K562 (cell line): Measurements from ENCODE around the gene CRYBG2. TPM values are rescaled to one million over a fixed set of nuclear protein-coding genes. Genes with fewer than 3 reads are reported as not detected.

Experiments
- CBX1 ChIP-seq: sonication (generic); IDR thresholded peaks from 2 replicates; pipeline ENCODE4 v1.6.1; 2016; ENCODE audit warnings: antibody characterized with exemption, low read depth, mild to moderate bottlenecking
- CEBPB ChIP-seq: fragments of 450-650 bp; IDR thresholded peaks from 2 replicates; pipeline ENCODE4 v1.6.1; 2016; ENCODE audit warnings: missing genetic modification characterization, missing compliant biosample characterization
- E2F6 ChIP-seq, 2 experiments: IDR thresholded peaks; 2 replicates each; pipeline ENCODE4 v1.6.1; 2011; ENCODE audit warnings: borderline replicate concordance in 1 of 2, control low read depth in 1 of 2, low read depth in 1 of 2, low read length in 1 of 2, mild to moderate bottlenecking in 1 of 2, mixed read lengths in 1 of 2, moderate library complexity in 1 of 2; ENCODE audit not compliant: insufficient read depth in 1 of 2, insufficient read length in 1 of 2, poor library complexity in 1 of 2, severe bottlenecking in 1 of 2; ENCODE audit errors: extremely low read depth in 1 of 2
- HOXB6 ChIP-seq: fragments of 250-450 bp; sonication (Bioruptor Pico); IDR thresholded peaks from 2 replicates; pipeline ENCODE4 v1.5.1; 2022; ENCODE audit warnings: mild to moderate bottlenecking, borderline replicate concordance
- JUND ChIP-seq, 2 experiments: IDR thresholded peaks; 2 replicates in 1 of 2; 3 replicates in 1 of 2; pipeline ENCODE4 v1.6.1; 2011; ENCODE audit warnings: borderline replicate concordance in 2 of 2, low read depth in 2 of 2, low read length in 2 of 2, improper control_type of control experiment in 1 of 2, missing biosample characterization in 1 of 2, missing genetic modification characterization in 1 of 2, missing genetic modification reagents in 1 of 2
- MTF1 ChIP-seq: fragments of 250-450 bp; sonication (Bioruptor Pico); IDR thresholded peaks from 2 replicates; pipeline ENCODE4 v1.9.0; 2021; ENCODE audit warnings: moderate library complexity, mild to moderate bottlenecking, inconsistent platforms, borderline replicate concordance
- PCBP2 ChIP-seq: fragments of 200-400 bp; formaldehyde crosslinking; IDR thresholded peaks from 2 replicates; pipeline ENCODE4 v1.6.1; 2018; ENCODE audit warnings: low read length, low read depth, mild to moderate bottlenecking, moderate library complexity; ENCODE audit not compliant: poor library complexity, severe bottlenecking
- POLR3A ChIP-seq: IDR thresholded peaks from 2 replicates; pipeline ENCODE4 v1.6.1; 2011; ENCODE audit warnings: borderline replicate concordance, mild to moderate bottlenecking, moderate library complexity; ENCODE audit not compliant: insufficient read length, insufficient read depth; ENCODE audit errors: extremely low read depth
- RB1 ChIP-seq: fragments of 450-650 bp; IDR thresholded peaks from 2 replicates; pipeline ENCODE4 v1.6.1; 2017; ENCODE audit warnings: low read depth, mild to moderate bottlenecking
- SNRNP70 ChIP-seq: fragments of 200-400 bp; formaldehyde crosslinking; optimal IDR thresholded peaks from 2 replicates; pipeline ENCODE3; 2017; ENCODE audit warnings: low read depth, low read length
- SRSF9 ChIP-seq: fragments of 200-400 bp; formaldehyde crosslinking; IDR thresholded peaks from 2 replicates; pipeline ENCODE4 v1.6.1; 2017; ENCODE audit warnings: low read depth, low read length, borderline replicate concordance
- TCF3 ChIP-seq: sonication (generic); formaldehyde crosslinking; IDR thresholded peaks from 2 replicates; pipeline ENCODE4 v1.4.0; 2020; ENCODE audit warnings: mild to moderate bottlenecking, missing genetic modification reagents
- ZC3H11A ChIP-seq: IDR thresholded peaks from 2 replicates; pipeline ENCODE4 v1.6.1; 2012; ENCODE audit warnings: low read depth, low read length, improper control_type of control experiment
- ZNF280B ChIP-seq: fragments of 250-450 bp; sonication (Bioruptor Pico); IDR thresholded peaks from 2 replicates; pipeline ENCODE4 v1.5.1; 2021; ENCODE audit warnings: mild to moderate bottlenecking
- polyA plus RNA-seq, 8 experiments: library from polyadenylated mRNA; depleted of rRNA in 4 of 8; stranded (reverse) in 5 of 8; unstranded in 3 of 8; fragments of >200 nt; fragmentation: Nextera tagmentation in 2 of 8; fragmentation: Illumina TruSeq in 1 of 8; extraction: Ambion mirVana in 2 of 8; extraction: Trizol in 1 of 8; gene quantifications; 2 replicates each; pipeline versions ENCODE4 v1.2.1 to v1.2.3, GENCODE V29; 2011 to 2014; ENCODE audit warnings: inconsistent platforms in 1 of 8, missing spikeins in 1 of 8
- total RNA-seq, 7 experiments: library from RNA; depleted of rRNA in 6 of 7; stranded (reverse); fragments of >200 nt in 6 of 7; fragmentation: Illumina TruSeq in 2 of 7; extraction: Trizol in 2 of 7; gene quantifications; 2 replicates each; pipeline versions ENCODE4 v1.2.1 to v1.2.3, GENCODE V29; 2011 to 2021; ENCODE audit warnings: low replicate concordance in 1 of 7
- TF ChIP-seq, protein P1 (sequence below): fragments of 450-650 bp; IDR thresholded peaks from 2 replicates; pipeline ENCODE4 v1.6.1; 2016; ENCODE audit warnings: borderline replicate concordance
- TF ChIP-seq, protein P2 (sequence below): IDR thresholded peaks from 3 replicates; pipeline ENCODE4 v1.6.1; 2011; ENCODE audit warnings: borderline replicate concordance, mild to moderate bottlenecking; ENCODE audit not compliant: insufficient read length, insufficient read depth
- TF ChIP-seq, protein P3 (sequence below): sonication (generic); formaldehyde crosslinking; IDR thresholded peaks from 2 replicates; pipeline ENCODE4 v1.8.0; 2022; ENCODE audit warnings: mild to moderate bottlenecking, missing genetic modification reagents

CRYBG2 gene
- total and polyA plus RNA-seq, 9 of the 15 experiments (the other 6 are each of a cell fraction or from before 2014, with no cell fraction given), result 0.39 to 8.5 (median 3.7) TPM

GRCh38 chr1:26284597-26285347, 69.2 kb downstream of the CRYBG2 start (continued):
- TF ChIP-seq HOXB6 (CRISPR knock-in tag) (no peak), MTF1 (CRISPR knock-in tag) (no peak), CEBPB (tag) (peak; percentile 89), SRSF9 (no peak), JUND (IDR thresholded peaks at IDR 0.05; ENCODE audit: borderline replicate concordance, low read depth, low read length) (peak; percentile 100), JUND (tag; IDR thresholded peaks at IDR 0.05; ENCODE audit: borderline replicate concordance, low read depth, low read length) (peak; percentile 99), RB1 (peak; percentile 76), PCBP2 (no peak), SNRNP70 (no peak), POLR3A (no peak), ZNF280B (CRISPR knock-in tag) (no peak), TCF3 (peak; percentile 83), ZC3H11A (no peak), CBX1 (peak; percentile 73), E2F6 (IDR thresholded peaks at IDR 0.05; ENCODE audit: borderline replicate concordance in 1 of 2, extremely low read depth in 1 of 2, insufficient read depth in 1 of 2, insufficient read length in 1 of 2, low read depth in 1 of 2, low read length in 1 of 2, poor library complexity in 1 of 2, severe bottlenecking in 1 of 2) (peak; percentile 98 to 99)
- TF ChIP-seq, protein P1, sequence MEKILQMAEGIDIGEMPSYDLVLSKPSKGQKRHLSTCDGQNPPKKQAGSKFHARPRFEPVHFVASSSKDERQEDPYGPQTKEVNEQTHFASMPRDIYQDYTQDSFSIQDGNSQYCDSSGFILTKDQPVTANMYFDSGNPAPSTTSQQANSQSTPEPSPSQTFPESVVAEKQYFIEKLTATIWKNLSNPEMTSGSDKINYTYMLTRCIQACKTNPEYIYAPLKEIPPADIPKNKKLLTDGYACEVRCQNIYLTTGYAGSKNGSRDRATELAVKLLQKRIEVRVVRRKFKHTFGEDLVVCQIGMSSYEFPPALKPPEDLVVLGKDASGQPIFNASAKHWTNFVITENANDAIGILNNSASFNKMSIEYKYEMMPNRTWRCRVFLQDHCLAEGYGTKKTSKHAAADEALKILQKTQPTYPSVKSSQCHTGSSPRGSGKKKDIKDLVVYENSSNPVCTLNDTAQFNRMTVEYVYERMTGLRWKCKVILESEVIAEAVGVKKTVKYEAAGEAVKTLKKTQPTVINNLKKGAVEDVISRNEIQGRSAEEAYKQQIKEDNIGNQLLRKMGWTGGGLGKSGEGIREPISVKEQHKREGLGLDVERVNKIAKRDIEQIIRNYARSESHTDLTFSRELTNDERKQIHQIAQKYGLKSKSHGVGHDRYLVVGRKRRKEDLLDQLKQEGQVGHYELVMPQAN, result peak; percentile 81; the same call in 1 of the 2 replicates
- TF ChIP-seq, protein P2, sequence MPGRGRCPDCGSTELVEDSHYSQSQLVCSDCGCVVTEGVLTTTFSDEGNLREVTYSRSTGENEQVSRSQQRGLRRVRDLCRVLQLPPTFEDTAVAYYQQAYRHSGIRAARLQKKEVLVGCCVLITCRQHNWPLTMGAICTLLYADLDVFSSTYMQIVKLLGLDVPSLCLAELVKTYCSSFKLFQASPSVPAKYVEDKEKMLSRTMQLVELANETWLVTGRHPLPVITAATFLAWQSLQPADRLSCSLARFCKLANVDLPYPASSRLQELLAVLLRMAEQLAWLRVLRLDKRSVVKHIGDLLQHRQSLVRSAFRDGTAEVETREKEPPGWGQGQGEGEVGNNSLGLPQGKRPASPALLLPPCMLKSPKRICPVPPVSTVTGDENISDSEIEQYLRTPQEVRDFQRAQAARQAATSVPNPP, result no peak
- TF ChIP-seq, protein P3, sequence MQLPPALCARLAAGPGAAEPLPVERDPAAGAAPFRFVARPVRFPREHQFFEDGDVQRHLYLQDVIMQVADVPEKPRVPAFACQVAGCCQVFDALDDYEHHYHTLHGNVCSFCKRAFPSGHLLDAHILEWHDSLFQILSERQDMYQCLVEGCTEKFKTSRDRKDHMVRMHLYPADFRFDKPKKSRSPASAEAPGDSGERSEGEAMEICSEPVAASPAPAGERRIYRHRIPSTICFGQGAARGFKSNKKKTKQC, result peak; percentile 70; the same call in 1 of the 2 replicates
